SU-DHL-6 (cell line): ENCODE data around the gene PRKCZ.

Experiments used
- CTCF ChIP-seq: fragments of 200-600 bp; sonication (generic); IDR thresholded peaks from one replicate; pipeline ENCODE4 v1.5.1; 2017; ENCODE audit warnings: antibody characterized with exemption, mild to moderate bottlenecking, low read length, moderate library complexity; ENCODE audit not compliant: insufficient read depth, poor library complexity, severe bottlenecking
- EZH2phosphoT487 ChIP-seq: fragments of 200-600 bp; sonication (generic), shearing (Covaris generic); conservative IDR thresholded peaks from 2 replicates; pipeline ENCODE4 v1.6.1; 2018; ENCODE audit warnings: mild to moderate bottlenecking, antibody characterized with exemption, low read length, moderate library complexity, mixed read lengths

DNA sequence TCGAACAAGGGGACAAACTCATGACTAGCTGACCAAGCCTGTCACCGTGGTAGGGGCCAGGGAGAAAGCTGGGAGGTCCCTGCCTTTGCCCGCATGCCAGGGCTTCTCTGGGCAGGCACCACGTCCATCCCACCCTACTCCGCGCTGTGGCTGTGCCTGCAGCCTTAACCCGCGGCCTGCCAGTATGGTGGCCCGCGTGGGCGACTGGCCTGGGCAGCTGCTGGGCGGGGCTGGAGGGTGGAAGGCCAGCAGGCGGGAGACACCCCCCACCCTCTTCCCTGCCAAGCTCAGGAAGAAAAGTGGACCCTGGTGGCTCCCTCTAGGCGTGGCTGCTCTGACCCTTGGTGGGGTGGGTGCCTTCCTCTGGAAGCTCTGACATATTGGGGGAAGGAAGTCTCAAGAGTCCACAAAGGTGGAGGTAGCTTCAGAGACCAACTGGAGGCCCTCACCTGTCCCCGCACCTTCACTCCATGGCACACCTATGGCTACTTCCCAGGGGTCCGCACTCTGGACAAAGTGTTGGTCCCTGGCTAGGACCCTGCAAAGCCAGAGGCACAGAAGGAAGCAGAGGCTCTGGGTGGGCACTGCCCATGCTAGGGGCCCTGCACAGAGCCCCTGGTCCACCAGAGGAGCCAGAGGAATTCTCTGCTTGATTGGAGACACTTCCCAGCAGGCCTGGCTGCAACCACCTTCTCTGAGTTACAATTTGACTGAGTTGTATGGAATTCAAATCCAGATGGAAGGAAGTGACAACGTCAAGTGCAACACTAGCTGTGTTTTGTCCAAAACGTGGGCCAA lies 174.6 kb downstream of the PRKCZ start:
- no peak for TF ChIP-seq CTCF
- no peak for TF ChIP-seq EZH2phosphoT487
